Esophagus squamous epithelium (tissue), 5 donors: ENCODE data around the gene RALY. TPM values are rescaled to one million over a fixed set of nuclear protein-coding genes. Genes with fewer than 3 reads are reported as not detected.
A peak's percentile ranks its signal among the peaks of the same experiment; 100 is the strongest.

ENCODE experiments used
- DNase-seq: peaks from one replicate; lab custom pipeline; 2025; lab: John Stamatoyannopoulos, UW
- H3K27ac ChIP-seq, 4 donors: fragments of 200-600 bp; sonication (generic); one replicate each; pipeline ENCODE4 v1.5.1; 2016 to 2019; ENCODE audit warnings: mild to moderate bottlenecking in 1 of 4
- H3K27me3 ChIP-seq, 4 donors: fragments of 200-600 bp; sonication (generic); 1 replicate in 3 of 4; 2 replicates in 1 of 4; pipeline versions ENCODE4 v1.5.1 to v1.6.0; 2017 to 2021; ENCODE audit warnings: antibody characterized with exemption in 1 of 4
- H3K36me3 ChIP-seq, 3 donors: fragments of 200-600 bp; sonication (generic); one replicate each; pipeline ENCODE4 v1.5.1; 2016 to 2019
- H3K4me1 ChIP-seq, 3 donors: fragments of 200-600 bp; sonication (generic); one replicate each; pipeline ENCODE4 v1.5.1; 2017 to 2019
- H3K4me3 ChIP-seq, 4 donors: fragments of 200-600 bp; sonication (generic); 1 replicate in 3 of 4; 2 replicates in 1 of 4; pipeline ENCODE4 v1.5.1; 2016 to 2019; ENCODE audit warnings: mild to moderate bottlenecking in 2 of 4, moderate library complexity in 1 of 4
- H3K9me3 ChIP-seq, 3 donors: fragments of 200-600 bp; sonication (generic); one replicate each; pipeline ENCODE4 v1.5.1; 2016 to 2019
- CTCF ChIP-seq, 6 experiments: fragments of 450-650 bp in 4 of 6; fragments of 200-600 bp in 2 of 6; sonication (generic) in 2 of 6; IDR thresholded peaks; one replicate each; pipeline ENCODE4 v1.5.1; 2016 to 2019; ENCODE audit warnings: antibody characterized with exemption in 6 of 6, mild to moderate bottlenecking in 4 of 6, moderate library complexity in 4 of 6
- POLR2A ChIP-seq, 4 donors: fragments of 450-650 bp; IDR thresholded peaks; one replicate each; pipeline ENCODE4 v1.6.1; 2017; ENCODE audit warnings: antibody characterized with exemption in 4 of 4, mild to moderate bottlenecking in 4 of 4, moderate library complexity in 3 of 4
- WGBS, 2 donors: methylation state at CpG; one replicate each; pipeline ENCODE4 v1.1.5; 2018; 5-methylcytosine and 5-hydroxymethylcytosine counted together
- intact Hi-C: fragments of 100-400 bp; cut with DNase I; formaldehyde crosslinking; loops from one replicate; pipeline ENCODE4 v1.15.0; 2022
- total RNA-seq, 4 donors: library from RNA; depleted of rRNA; stranded (reverse); fragments of >200 nt; gene quantifications; one replicate each; pipeline ENCODE4 v1.1.0, GENCODE V29; 2016
- donor health status: DM: yes; HTN: yes; CAD: no.

Gene RALY
- total RNA-seq, 4 donors from 2014 or later: 70.3 to 100 (median 88.2) TPM

DNA sequence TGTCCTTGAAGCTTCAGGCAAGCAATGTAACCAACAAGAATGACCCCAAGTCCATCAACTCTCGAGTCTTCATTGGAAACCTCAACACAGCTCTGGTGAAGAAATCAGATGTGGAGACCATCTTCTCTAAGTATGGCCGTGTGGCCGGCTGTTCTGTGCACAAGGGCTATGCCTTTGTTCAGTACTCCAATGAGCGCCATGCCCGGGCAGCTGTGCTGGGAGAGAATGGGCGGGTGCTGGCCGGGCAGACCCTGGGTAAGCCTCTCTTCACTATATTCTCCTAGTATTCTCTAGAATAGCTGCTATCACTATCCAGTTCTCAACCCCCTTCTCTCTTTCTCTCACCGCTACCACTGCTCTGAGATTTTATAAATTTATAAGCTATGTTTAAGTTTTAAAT lies 78.4 kb downstream of the RALY start:
- no peak for DNase-seq
- H3K4me3 ChIP-seq: no peak overlapping the region
- peaks cover 9 to 51% (median 15%) of the 10 kb centered on the region in 3 donors for H3K36me3 ChIP-seq
- WGBS, 2 donors: 91 to 94% methylated on average over 7 to 8 of the region's 8 CpGs
- no peak for TF ChIP-seq POLR2A (IDR thresholded peaks at IDR 0.05)
- no peak for TF ChIP-seq CTCF (IDR thresholded peaks at IDR 0.05)
- no peaks in the 10 kb centered on the region for H3K27me3 ChIP-seq
- intact Hi-C loops: no loop called here
- H3K9me3 ChIP-seq: no peaks in the 10 kb centered on the region
- H3K27ac ChIP-seq: no peak overlapping the region
- peaks cover 0 to 31% (median 17%) of the 10 kb centered on the region in 3 donors for H3K4me1 ChIP-seq

GRCh38 chr20:34072778-34073177 lies 79.1 kb downstream of the RALY start:
- no peak for DNase-seq
- Histone ChIP-seq H3K9me3 (no peaks in the 10 kb centered on the region), H3K4me3 (no peak overlapping the region), H3K27me3 (no peaks in the 10 kb centered on the region), H3K27ac (no peak overlapping the region), H3K36me3 (peaks cover 13 to 58% (median 20%) of the 10 kb centered on the region in 3 donors), H3K4me1 (peaks cover 0 to 26% (median 11%) of the 10 kb centered on the region in 3 donors)
- intact Hi-C loops: no loop called here
- TF ChIP-seq POLR2A (IDR thresholded peaks at IDR 0.05): no peak
- TF ChIP-seq CTCF (IDR thresholded peaks at IDR 0.05): no peak
- WGBS, 2 donors: 90 to 100% methylated on average over 1 of the region's 1 CpG

GRCh38 chr20:34074101-34074760 lies 80.5 kb downstream of the RALY start:
- intact Hi-C loops: no loop called here
- Histone ChIP-seq H3K27ac (no peak overlapping the region), H3K36me3 (peaks cover 13 to 73% (median 21%) of the 10 kb centered on the region in 3 donors), H3K9me3 (no peaks in the 10 kb centered on the region), H3K4me3 (no peak overlapping the region), H3K4me1 (peaks cover 0 to 11% (median 5%) of the 10 kb centered on the region in 3 donors), H3K27me3 (no peaks in the 10 kb centered on the region)
- no peak for TF ChIP-seq CTCF (IDR thresholded peaks at IDR 0.05)
- TF ChIP-seq POLR2A (IDR thresholded peaks at IDR 0.05): no peak
- WGBS, 2 donors: 61% methylated on average over 4 of the region's 7 CpGs; no CpG with 5 or more reads in 1 of the 2 donors
- DNase-seq: no peak

GRCh38 chr20:34075647-34076046 lies 81.9 kb downstream of the RALY start:
- intact Hi-C loops: loop anchor here (5.0 kb wide), 1 partner anchor 148 kb away; no protein-coding TSS in a partner anchor

More at GRCh38 chr20:34075647-34076046, 81.9 kb downstream of the RALY start:
- no peak for DNase-seq
- no peaks in the 10 kb centered on the region for H3K27me3 ChIP-seq
- no peaks in the 10 kb centered on the region for H3K4me1 ChIP-seq
- TF ChIP-seq POLR2A (IDR thresholded peaks at IDR 0.05): no peak
- peak in 1 of 6 experiments; percentile 16 for TF ChIP-seq CTCF (IDR thresholded peaks at IDR 0.05)
- peaks cover 13 to 87% (median 21%) of the 10 kb centered on the region in 3 donors for H3K36me3 ChIP-seq
- H3K27ac ChIP-seq: no peak overlapping the region
- no peaks in the 10 kb centered on the region for H3K9me3 ChIP-seq
- H3K4me3 ChIP-seq: no peak overlapping the region
- 92% methylated on average over 13 to 15 of the region's 16 CpGs for WGBS, 2 donors
